Keratinocyte (primary cell): Measurements from ENCODE around the gene CNTRL. TPM values are rescaled to one million over a fixed set of nuclear protein-coding genes. Genes with fewer than 3 reads are reported as not detected.

ENCODE experiments used
- DNase-seq: peaks from one replicate; pipeline ENCODE4 v3.0.0-alpha.2; 2011; ENCODE audit warnings: low read depth, missing footprints, low spot score
- FAIRE-seq: peaks from 2 replicates; lab custom pipeline; 2011; peaks lifted over from hg19 to GRCh38; lab: Jason Lieb, UNC
- H2AFZ ChIP-seq: 2 replicates; pipeline ENCODE4 v1.6.0; 2012; ENCODE audit warnings: low read length, control low read depth, inconsistent platforms; ENCODE audit not compliant: control insufficient read depth
- H3K27ac ChIP-seq: 2 replicates; pipeline ENCODE4 v1.5.1; 2011; ENCODE audit warnings: low read length; ENCODE audit not compliant: control insufficient read depth, insufficient read depth
- H3K27me3 ChIP-seq: 3 replicates; pipeline ENCODE4 v1.6.0; 2011; ENCODE audit warnings: low read length; ENCODE audit not compliant: control insufficient read depth, insufficient read depth; ENCODE audit errors: extremely low read depth
- H3K36me3 ChIP-seq, 2 experiments: 2 replicates in 1 of 2; 3 replicates in 1 of 2; pipeline ENCODE4 v1.5.1; 2011; ENCODE audit warnings: low read length in 2 of 2, mild to moderate bottlenecking in 1 of 2; ENCODE audit not compliant: control insufficient read depth in 2 of 2, insufficient read depth in 2 of 2; ENCODE audit errors: extremely low read depth in 1 of 2
- H3K4me1 ChIP-seq: 3 replicates; pipeline ENCODE4 v1.5.1; 2011; ENCODE audit warnings: low read length; ENCODE audit not compliant: control insufficient read depth, insufficient read depth; ENCODE audit errors: extremely low read depth
- H3K4me2 ChIP-seq: 3 replicates; pipeline ENCODE4 v1.6.0; 2011; ENCODE audit warnings: low read depth, low read length; ENCODE audit not compliant: control insufficient read depth, insufficient read depth; ENCODE audit errors: extremely low read depth
- H3K4me3 ChIP-seq, 3 experiments: fragments of 200-600 bp in 1 of 3; sonication (generic) in 1 of 3; 2 replicates in 2 of 3; 3 replicates in 1 of 3; pipeline ENCODE4 v1.5.1; 2011 to 2016; ENCODE audit warnings: low read length in 3 of 3, mild to moderate bottlenecking in 3 of 3, control low read depth in 2 of 3, inconsistent platforms in 1 of 3, low read depth in 1 of 3, mixed read lengths in 1 of 3, mixed run types in 1 of 3, moderate library complexity in 1 of 3; ENCODE audit not compliant: control insufficient read depth in 2 of 3, insufficient read depth in 2 of 3; ENCODE audit errors: extremely low read depth in 1 of 3
- H3K79me2 ChIP-seq: 2 replicates; pipeline ENCODE4 v1.6.0; 2012; ENCODE audit warnings: low read length; ENCODE audit not compliant: control insufficient read depth, insufficient read depth
- H3K9ac ChIP-seq: 3 replicates; pipeline ENCODE4 v1.6.0; 2011; ENCODE audit warnings: low read length; ENCODE audit not compliant: control insufficient read depth, insufficient read depth; ENCODE audit errors: extremely low read depth
- H3K9me1 ChIP-seq: 3 replicates; pipeline ENCODE4 v1.6.0; 2011; ENCODE audit warnings: low read length; ENCODE audit not compliant: control insufficient read depth, insufficient read depth; ENCODE audit errors: extremely low read depth
- H3K9me3 ChIP-seq: 2 replicates; pipeline ENCODE4 v1.5.1; 2012; ENCODE audit warnings: low read depth, low read length; ENCODE audit not compliant: control insufficient read depth
- H4K20me1 ChIP-seq: 3 replicates; pipeline ENCODE4 v1.6.0; 2011; ENCODE audit warnings: low read length; ENCODE audit not compliant: control insufficient read depth, insufficient read depth; ENCODE audit errors: extremely low read depth
- EZH2 ChIP-seq: IDR thresholded peaks from one replicate; pipeline ENCODE4 v1.6.1; 2012; ENCODE audit warnings: inconsistent platforms, mild to moderate bottlenecking, low read length, moderate library complexity
- dilution Hi-C: fragments of 300-500 bp; cut with MboI; formaldehyde crosslinking; loops from one replicate; pipeline ENCODE4 v1.7.0; 2020; ENCODE audit warnings: low sequenced_read_pairs; ENCODE audit not compliant: extremely low pct_ligation_motif_present
- polyA plus RNA-seq, 5 experiments: library from polyadenylated mRNA; depleted of rRNA in 3 of 5; stranded (reverse) in 3 of 5; stranded (forward) in 1 of 5; unstranded in 1 of 5; fragments of >200 nt; gene quantifications; 1 replicate in 1 of 5; 2 replicates in 3 of 5; 3 replicates in 1 of 5; pipeline versions ENCODE4 v1.2.1 to v1.2.3, GENCODE V29; 2011 to 2012; ENCODE audit warnings: missing spikeins in 2 of 5, low read depth in 1 of 5, low replicate concordance in 1 of 5
- TF ChIP-seq, protein P1 (sequence below), 3 experiments: IDR thresholded peaks in 1 of 3; conservative IDR thresholded peaks in 1 of 3; optimal IDR thresholded peaks in 1 of 3; 2 replicates in 2 of 3; 3 replicates in 1 of 3; pipeline versions ENCODE3 to v1.5.1; 2011; ENCODE audit warnings: low read length in 3 of 3, mild to moderate bottlenecking in 3 of 3, moderate library complexity in 2 of 3, control low read depth in 1 of 3, inconsistent platforms in 1 of 3; ENCODE audit not compliant: insufficient read depth in 2 of 3; ENCODE audit errors: extremely low read depth in 1 of 3

The CNTRL gene
- polyA plus RNA-seq, 1 donor (not counting 4 experiments of a cell fraction or from before 2014, with no cell fraction given): 5.3 TPM

DNA sequence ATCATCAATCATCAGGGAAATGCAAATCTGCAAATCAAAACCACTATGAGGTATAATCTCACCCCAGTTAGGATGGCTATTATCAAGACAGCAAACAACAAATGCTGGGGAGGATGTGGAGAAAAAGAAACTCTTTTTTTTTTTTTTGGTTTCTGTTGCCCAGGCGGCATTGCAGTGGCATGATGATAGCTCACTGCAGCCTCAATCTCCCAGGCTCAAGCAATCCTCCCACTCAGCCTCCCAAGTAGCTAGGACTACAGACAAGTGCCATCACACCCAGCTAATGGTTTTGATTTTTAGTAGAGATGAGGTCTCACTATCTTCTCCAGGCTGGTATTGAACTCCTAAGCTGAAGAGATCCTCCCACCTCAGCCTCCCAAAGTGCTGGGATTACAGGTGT lies 5.4 kb upstream of the CNTRL start:
- Histone ChIP-seq H3K4me1 (peaks cover 14% of the 10 kb centered on the region), H3K9ac (no peak overlapping the region), H3K4me3 (no peak overlapping the region), H3K9me1 (no peaks in the 10 kb centered on the region), H2AFZ (no peak overlapping the region), H3K79me2 (no peaks in the 10 kb centered on the region), H3K27me3 (no peaks in the 10 kb centered on the region), H4K20me1 (no peaks in the 10 kb centered on the region), H3K9me3 (no peaks in the 10 kb centered on the region), H3K27ac (no peak overlapping the region), H3K36me3 (no peaks in the 10 kb centered on the region), H3K4me2 (no peak overlapping the region)
- dilution Hi-C loops: no loop called here
- TF ChIP-seq, protein P1, sequence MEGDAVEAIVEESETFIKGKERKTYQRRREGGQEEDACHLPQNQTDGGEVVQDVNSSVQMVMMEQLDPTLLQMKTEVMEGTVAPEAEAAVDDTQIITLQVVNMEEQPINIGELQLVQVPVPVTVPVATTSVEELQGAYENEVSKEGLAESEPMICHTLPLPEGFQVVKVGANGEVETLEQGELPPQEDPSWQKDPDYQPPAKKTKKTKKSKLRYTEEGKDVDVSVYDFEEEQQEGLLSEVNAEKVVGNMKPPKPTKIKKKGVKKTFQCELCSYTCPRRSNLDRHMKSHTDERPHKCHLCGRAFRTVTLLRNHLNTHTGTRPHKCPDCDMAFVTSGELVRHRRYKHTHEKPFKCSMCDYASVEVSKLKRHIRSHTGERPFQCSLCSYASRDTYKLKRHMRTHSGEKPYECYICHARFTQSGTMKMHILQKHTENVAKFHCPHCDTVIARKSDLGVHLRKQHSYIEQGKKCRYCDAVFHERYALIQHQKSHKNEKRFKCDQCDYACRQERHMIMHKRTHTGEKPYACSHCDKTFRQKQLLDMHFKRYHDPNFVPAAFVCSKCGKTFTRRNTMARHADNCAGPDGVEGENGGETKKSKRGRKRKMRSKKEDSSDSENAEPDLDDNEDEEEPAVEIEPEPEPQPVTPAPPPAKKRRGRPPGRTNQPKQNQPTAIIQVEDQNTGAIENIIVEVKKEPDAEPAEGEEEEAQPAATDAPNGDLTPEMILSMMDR (optimal IDR thresholded peaks at IDR 0.05 in 1 of 3, IDR thresholded peaks at IDR 0.05 in 1 of 3, conservative IDR thresholded peaks at IDR 0.05 in 1 of 3; ENCODE audit: extremely low read depth in 1 of 3, insufficient read depth in 2 of 3, low read length in 3 of 3): no peak
- TF ChIP-seq EZH2: no peak
- no peak for DNase-seq
- FAIRE-seq: no peak

DNA sequence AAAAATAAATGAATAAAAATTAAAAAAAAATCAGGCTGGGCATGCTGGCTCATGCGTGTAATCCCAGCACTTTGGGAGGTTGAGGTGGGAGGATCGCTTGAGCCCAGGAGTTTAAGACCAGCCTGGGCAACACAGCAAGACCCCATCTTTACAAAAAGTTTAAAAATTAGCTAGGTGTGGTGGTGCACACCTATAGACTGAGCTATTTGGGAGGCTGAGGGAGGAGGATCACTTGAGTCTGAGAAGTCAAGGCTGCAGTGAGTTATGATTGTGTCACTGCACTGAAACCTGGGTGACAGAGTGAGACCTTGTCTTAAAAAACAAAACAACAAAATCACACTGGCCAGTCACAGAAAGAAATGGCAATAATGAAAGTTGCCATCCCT lies 3.4 kb upstream of the CNTRL start:
- Histone ChIP-seq H3K9me3 (no peaks in the 10 kb centered on the region), H3K79me2 (no peaks in the 10 kb centered on the region), H3K27me3 (no peaks in the 10 kb centered on the region), H3K9ac (no peak overlapping the region), H3K4me3 (no peak overlapping the region), H2AFZ (no peak overlapping the region), H3K9me1 (no peaks in the 10 kb centered on the region), H3K36me3 (no peaks in the 10 kb centered on the region), H3K27ac (no peak overlapping the region), H3K4me2 (no peak overlapping the region), H3K4me1 (peaks cover 14% of the 10 kb centered on the region), H4K20me1 (no peaks in the 10 kb centered on the region)
- DNase-seq (no peak), FAIRE-seq (no peak)
- dilution Hi-C loops: no loop called here
- TF ChIP-seq EZH2: no peak
- TF ChIP-seq, protein P1 (optimal IDR thresholded peaks at IDR 0.05 in 1 of 3, IDR thresholded peaks at IDR 0.05 in 1 of 3, conservative IDR thresholded peaks at IDR 0.05 in 1 of 3; ENCODE audit: extremely low read depth in 1 of 3, insufficient read depth in 2 of 3, low read length in 3 of 3): no peak
